ENCODE data around the gene KCNJ2.

Gene KCNJ2

DNA sequence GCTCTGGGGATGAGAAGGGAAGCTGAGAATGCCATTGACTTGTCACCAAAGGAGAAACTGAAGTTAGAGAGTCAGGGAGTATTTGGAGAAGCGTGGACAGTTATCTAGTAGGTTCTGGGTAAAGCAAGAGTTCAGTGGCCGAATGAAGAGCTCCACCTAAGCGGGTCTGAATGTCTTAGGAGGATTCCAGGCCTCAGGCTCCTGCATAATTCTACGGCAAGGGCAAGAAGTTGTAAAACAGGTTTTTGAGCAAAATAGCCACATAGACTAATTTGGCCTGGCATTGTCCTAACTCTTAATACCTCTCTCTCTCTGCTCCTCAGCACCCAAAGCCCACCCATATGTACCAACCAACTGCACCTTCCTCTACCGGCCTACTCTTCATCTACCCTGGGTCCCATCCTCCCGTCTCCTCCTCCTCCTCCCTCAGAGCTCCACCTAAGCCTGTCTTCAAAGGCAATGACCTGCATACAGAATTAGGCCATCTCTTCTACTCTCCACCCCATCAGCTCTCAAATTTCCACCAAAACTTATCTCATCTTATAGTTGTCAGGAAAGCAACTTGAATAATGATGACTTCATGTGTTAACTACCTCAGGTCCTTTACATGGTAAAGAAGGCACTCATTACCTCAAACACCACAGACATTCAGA, 42.0 kb upstream of the KCNJ2 start:
- TF ChIP-seq, protein P1, sequence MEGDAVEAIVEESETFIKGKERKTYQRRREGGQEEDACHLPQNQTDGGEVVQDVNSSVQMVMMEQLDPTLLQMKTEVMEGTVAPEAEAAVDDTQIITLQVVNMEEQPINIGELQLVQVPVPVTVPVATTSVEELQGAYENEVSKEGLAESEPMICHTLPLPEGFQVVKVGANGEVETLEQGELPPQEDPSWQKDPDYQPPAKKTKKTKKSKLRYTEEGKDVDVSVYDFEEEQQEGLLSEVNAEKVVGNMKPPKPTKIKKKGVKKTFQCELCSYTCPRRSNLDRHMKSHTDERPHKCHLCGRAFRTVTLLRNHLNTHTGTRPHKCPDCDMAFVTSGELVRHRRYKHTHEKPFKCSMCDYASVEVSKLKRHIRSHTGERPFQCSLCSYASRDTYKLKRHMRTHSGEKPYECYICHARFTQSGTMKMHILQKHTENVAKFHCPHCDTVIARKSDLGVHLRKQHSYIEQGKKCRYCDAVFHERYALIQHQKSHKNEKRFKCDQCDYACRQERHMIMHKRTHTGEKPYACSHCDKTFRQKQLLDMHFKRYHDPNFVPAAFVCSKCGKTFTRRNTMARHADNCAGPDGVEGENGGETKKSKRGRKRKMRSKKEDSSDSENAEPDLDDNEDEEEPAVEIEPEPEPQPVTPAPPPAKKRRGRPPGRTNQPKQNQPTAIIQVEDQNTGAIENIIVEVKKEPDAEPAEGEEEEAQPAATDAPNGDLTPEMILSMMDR (IDR thresholded peaks at IDR 0.05; ENCODE audit: extremely low read depth, missing control alignments) = no peak
- DNase-seq (ENCODE audit: low spot score) = no peak

DNA sequence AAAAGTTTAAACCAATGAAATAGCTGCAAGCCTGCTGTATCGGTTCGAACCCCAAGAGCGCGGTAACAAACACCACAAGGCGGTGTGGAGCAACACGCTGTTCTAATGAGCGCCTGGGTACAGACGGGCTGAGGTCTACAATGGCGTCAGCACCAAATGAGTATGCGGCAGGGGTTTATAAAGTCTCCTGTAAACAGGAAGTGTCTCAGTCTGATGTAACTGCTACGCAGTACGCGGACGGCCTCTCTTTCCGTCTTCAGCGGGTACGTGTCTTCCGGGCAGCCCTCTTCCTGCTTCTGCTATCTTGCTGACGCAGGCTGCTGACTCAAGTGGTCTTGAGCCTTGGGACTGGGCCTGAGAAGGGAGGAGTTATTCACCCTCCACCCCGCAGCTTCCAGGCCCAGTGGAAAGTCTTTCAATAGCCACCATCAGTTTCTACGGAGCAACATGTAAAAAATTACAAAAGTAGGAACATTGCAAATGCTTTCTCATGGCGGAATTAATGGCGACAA, 40.5 kb upstream of the KCNJ2 start:
- TF ChIP-seq, protein P1 (IDR thresholded peaks at IDR 0.05; ENCODE audit: extremely low read depth, missing control alignments) = no peak
- DNase-seq (ENCODE audit: low spot score) = no peak

DNA sequence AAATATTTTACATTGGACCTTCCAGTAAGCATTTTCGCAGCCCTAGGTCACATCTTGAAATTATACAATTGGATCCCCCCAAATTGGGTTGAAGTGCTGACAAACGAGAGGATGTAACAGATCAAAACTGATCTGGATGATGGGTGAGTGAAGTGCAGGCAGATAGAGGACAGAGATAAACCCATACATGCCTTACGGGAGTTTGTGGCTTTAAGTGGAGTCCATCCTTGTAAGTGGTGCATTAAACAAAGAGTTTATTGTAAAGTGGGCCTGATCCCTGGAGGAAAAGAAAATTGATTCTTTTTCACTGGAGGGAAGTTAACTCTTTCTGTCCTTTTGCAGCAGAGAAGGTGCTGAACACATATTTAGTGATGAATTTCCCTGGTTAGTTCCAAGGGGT, 39.0 kb upstream of the KCNJ2 start:
- TF ChIP-seq, protein P1 (IDR thresholded peaks at IDR 0.05; ENCODE audit: extremely low read depth, missing control alignments) = no peak
- no peak for DNase-seq (ENCODE audit: low spot score)

DNA sequence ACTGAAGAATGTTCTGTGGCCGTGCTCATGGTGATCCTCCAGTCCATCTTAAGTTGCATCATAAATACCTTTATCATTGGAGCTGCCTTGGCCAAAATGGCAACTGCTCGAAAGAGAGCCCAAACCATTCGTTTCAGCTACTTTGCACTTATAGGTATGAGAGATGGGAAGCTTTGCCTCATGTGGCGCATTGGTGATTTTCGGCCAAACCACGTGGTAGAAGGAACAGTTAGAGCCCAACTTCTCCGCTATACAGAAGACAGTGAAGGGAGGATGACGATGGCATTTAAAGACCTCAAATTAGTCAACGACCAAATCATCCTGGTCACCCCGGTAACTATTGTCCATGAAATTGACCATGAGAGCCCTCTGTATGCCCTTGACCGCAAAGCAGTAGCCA, 36.8 kb upstream of the KCNJ2 start:
- TF ChIP-seq, protein P1 (IDR thresholded peaks at IDR 0.05; ENCODE audit: extremely low read depth, missing control alignments) = no peak
- no peak for DNase-seq (ENCODE audit: low spot score)

DNA sequence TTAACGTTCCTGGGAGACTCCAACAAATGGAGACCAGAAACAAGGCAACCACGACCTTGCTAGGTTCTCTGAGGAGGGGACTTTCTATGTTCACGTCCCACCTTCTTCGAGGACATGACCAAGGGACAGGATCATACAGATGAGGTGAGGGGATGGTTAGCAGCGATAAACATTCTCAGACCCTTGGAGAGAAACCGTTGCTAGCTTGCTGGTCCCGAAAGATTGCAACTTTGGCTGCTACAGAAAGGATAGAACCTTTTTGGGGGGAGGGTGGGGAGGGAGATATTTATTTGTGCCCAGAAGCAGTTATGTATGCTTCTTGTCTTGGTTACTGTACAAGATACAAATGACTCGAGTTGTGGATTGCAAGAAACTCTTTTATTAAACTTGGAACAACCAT, 35.3 kb upstream of the KCNJ2 start:
- TF ChIP-seq, protein P1 (IDR thresholded peaks at IDR 0.05; ENCODE audit: extremely low read depth, missing control alignments) = no peak
- no peak for DNase-seq (ENCODE audit: low spot score)

DNA sequence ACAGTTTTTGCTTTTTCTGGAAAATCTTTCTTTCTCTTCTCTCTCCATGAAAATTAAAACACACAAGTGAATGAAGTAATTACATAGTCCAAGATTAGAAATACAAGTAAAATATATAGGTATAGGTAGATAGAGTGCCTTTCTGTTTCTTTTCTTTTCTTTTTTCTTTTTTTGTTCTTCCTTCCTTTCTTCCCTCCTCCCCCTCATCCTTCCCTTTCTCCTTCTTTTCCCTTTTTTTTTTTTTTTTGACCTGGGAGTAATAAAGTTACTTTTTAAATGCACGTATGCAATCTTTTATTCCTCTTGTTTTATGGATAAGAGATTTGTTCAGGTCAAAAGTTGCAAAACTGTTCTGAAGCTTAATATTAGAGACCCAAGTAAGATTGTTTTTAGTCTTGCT, 34.6 kb upstream of the KCNJ2 start:
- TF ChIP-seq, protein P1 (IDR thresholded peaks at IDR 0.05; ENCODE audit: extremely low read depth, missing control alignments) = no peak
- DNase-seq (ENCODE audit: low spot score) = no peak

DNA sequence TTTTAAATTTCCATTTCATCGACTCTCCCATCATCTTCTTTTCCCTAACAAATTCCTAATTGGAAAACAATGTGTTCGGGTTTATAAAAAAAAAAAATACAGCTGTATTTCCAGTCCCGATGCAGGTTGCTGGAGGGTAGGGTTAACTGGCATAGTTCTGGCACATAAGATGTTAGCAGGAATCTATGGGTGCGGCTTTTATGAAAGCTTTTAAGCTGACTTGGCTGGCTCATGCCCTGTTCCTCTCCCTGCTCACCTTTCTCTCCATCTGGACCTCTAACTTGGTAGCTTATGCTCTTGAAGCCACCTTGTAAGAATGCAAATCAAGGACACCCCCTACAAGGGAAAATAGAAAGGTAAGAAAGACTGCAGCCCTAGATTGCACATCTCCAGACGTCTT, 33.2 kb upstream of the KCNJ2 start:
- TF ChIP-seq, protein P1 (IDR thresholded peaks at IDR 0.05; ENCODE audit: extremely low read depth, missing control alignments) = no peak
- no peak for DNase-seq (ENCODE audit: low spot score)

All from GM20000 (cell line).